HG03442 (cell line): ENCODE measurements around the gene RNASEH2B.

Experiments used
- ATAC-seq: cut with Tn5 transposase; IDR thresholded peaks from one replicate; pipeline ENCODE4 v1.9.1; 2021; ENCODE audit warnings: mild to moderate bottlenecking, moderate library complexity; ENCODE audit not compliant: unreplicated experiment

Gene RNASEH2B

GRCh38 chr13:50905256-50905655 is 4.3 kb upstream of the RNASEH2B start:
- ATAC-seq = no peak

- no peak for ATAC-seq
Measured at GRCh38 chr13:50907781-50908180, 1.8 kb upstream of the RNASEH2B start.

- no peak for ATAC-seq
Measured at GRCh38 chr13:50908371-50908770, 1.2 kb upstream of the RNASEH2B start.

GRCh38 chr13:50910485-50910805 is 854 bp downstream of the RNASEH2B start:
- ATAC-seq = no peak

DNA sequence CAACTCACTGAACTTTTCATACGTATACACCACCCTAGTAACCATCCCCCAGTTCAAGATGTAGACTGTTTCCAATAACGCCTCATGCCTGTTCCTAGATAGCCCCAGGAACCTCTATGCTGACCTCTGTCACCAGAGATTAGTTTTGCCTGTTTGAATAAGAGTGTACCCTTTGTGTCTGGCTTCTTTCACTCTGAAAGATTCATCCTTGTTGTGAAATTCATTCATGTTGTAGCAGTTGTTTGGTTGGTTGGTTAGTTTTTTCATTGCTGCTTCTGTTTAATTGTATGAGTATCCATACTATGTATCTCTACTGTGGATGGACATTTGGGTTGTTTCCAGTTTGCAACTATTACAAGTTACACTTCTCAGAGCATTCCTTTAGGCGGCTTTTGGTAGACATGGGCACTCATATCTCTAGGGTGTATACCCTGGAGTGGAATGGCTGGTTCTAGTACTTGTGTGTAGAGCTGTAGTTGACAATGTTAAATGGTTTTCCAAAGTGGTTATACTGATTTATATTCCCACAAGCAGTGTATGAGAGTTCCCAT is 1.6 kb downstream of the RNASEH2B start:
- no peak for ATAC-seq

DNA sequence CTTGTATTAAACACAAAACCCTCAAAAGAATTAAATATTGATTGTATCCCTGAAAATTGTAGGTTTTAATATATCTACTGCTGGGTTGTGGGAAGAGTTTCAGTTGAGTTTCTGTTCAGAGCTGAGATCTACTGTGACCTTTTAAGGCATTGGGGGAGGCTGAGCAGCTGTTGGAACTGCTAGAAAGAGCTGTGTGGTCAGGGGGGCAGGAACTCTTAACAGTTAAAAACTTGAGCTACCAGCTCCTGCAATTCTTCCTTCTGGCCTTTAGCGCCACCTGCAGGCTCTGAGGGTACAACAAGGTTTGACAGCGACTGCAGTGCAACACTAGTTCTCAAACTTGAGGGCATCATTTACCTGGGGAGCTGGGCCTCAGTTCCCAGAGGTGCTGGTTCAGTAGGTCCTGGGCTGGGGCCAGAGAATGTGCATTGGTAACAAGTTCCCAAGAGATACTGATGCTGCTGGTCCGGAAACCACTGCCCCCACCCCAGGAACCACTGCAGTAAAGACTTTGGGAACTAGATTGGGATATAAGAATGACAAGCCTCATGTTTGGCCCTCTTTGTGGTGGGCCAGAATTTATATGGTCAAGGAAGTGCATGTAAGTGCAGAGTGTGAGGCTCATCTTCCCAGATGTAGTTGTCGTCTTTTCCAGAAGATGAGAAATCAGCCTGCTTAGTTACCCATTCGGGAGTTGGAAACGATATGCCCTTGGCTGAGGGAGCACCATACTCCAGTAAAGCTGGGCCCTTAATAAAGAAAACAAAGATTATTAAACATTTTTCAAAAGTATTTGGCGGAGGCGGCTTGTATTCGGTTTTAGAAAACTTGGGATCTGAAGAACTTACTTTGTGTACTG is 2.6 kb downstream of the RNASEH2B start:
- ATAC-seq = peak; percentile 48

- no peak for ATAC-seq
Measured at GRCh38 chr13:50912851-50913250, 3.3 kb downstream of the RNASEH2B start.

GRCh38 chr13:50914176-50914700 is 4.6 kb downstream of the RNASEH2B start:
- ATAC-seq = no peak

DNA sequence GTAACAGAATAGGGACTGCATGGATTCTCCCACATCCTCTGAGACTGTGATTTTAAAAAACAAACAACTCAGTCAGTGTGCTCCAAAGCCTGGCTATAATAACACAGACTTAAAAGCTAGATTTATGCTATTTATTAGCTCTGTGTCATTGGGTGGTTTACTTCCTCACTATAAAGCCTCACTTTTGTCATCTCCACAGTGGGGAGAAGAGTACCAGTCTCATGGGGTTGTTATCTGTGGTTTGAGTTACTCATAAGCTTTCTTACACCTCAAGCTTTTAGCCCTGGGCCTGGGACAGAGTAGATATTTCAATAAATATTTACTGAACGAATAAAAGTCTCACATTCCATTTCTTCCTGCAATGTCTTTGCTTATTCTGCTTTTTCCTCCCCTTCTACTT is 5.3 kb downstream of the RNASEH2B start:
- ATAC-seq = peak; percentile 40

DNA sequence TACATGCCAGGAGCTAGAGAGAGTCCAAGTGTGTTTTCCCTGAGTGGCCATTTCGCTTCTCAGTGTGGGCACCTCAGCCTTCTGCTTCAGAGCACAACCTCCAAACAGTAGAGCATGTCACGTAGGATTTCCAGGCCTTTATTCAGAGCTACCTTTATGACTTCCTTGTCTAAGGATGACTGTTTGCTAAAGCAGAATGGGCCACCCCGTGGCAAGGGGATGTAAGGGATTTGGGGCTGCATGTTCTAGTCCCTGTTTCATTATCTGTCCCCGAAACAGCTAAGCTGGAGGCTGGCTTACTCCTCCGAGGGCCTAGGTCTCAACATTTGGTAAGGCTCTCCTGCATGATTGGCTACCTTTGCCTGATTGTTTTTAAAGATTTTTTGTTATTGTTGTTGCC is 6.0 kb downstream of the RNASEH2B start:
- ATAC-seq = peak; percentile 27

DNA sequence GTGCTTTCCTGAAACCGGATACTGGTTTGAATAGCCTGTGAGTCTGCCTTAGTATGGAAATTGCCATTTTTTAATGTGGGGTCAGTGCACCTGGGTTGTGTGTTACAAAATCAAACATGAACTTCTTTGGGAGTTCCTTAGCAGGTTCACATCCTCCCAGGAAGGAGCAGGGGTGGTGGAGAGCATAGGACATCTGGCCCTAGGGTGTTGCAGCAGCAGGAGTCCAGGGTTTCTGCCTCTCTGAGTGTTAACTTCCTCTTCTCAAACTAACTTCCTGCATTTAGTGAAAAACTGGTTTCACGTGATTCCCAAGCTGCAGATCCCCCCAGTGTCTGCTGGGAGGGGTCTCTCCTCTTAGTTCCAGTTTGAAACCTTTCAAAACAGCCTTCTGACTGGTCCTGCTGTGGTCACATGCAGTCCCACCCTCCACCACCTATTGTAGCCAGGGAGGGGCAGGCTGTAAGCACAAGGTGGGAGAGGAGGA is 7.2 kb downstream of the RNASEH2B start:
- ATAC-seq = no peak

DNA sequence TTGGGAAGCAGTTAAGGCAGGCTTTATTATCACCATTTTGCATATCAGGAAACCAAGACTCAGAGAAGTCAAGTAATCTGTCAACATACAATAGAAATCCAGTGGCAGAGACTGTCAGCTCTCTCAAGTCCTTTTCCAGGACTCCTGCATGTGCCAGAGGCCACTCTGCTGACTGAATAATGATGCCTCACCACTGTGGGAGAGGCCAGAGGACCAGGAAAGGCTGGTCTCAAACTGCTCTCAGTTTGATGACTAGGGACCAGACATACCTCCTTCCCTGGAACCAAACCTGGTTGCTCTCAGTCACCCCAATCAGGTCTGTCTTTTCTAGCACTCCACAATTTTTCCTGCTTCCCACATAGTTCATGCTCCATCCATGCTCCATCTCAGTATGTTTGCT is 8.0 kb downstream of the RNASEH2B start:
- no peak for ATAC-seq

- no peak for ATAC-seq
Measured at GRCh38 chr13:50918567-50918966, 9.0 kb downstream of the RNASEH2B start.

DNA sequence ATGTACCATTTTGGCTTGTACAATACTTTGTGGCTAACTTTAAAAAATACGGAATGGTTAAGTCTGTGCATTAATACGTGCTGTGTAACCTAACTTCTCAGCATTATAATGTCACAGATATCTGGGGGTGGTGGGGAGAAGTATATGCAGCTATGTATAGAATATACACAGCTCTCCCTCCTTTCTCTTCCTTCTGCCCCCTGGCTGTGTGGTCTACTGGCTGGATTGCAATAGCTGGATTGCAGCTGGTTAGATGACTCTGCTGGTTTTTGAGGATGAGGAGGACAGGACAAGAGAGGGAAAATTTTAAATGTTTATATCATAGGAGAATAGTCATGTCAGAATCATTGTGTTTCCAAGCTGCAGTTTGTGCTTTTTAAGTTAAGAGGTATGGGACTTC is 9.7 kb downstream of the RNASEH2B start:
- ATAC-seq = no peak

DNA sequence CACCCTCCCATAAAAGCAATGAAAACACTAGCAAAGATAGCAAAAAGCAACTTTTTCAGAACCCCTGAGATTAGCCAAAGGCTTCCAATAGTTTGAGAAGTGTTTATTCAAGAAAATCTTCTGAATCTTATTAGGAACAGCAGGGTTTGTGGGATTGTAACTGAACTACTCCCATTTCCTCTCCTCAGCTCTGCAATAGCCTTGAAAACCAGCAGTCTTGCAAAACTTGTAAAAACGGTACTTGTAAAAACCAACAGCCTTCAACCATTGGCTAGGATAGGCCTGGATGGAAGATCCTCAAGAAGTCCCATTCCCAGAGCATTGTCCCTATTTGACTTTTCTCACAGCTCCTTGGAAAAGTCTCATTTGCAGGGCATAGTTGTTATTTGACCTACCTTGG is 12.1 kb downstream of the RNASEH2B start:
- ATAC-seq = no peak

GRCh38 chr13:50923272-50923671 is 13.7 kb downstream of the RNASEH2B start:
- ATAC-seq = no peak

DNA sequence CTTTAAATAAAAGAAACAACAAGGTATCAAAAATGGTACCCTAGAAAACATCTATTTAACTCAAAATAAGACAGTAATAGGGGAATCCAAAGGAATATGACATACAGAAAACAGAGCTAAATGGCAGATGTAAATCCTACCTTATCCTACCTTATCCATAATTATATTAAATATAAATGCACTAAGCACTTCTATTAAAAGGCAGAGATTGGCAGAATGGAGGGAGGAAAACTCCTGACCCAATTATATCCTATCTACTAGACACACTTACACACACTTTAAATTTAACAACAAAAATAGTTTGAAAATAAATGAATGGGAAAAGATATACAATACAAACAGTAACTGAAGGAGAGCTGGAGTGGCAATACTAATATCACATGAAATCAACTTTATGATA is 14.4 kb downstream of the RNASEH2B start:
- no peak for ATAC-seq

- no peak for ATAC-seq
Measured at GRCh38 chr13:50927701-50928100, 18.1 kb downstream of the RNASEH2B start.

- ATAC-seq = no peak
Measured at GRCh38 chr13:50928102-50928501, 18.5 kb downstream of the RNASEH2B start.

DNA sequence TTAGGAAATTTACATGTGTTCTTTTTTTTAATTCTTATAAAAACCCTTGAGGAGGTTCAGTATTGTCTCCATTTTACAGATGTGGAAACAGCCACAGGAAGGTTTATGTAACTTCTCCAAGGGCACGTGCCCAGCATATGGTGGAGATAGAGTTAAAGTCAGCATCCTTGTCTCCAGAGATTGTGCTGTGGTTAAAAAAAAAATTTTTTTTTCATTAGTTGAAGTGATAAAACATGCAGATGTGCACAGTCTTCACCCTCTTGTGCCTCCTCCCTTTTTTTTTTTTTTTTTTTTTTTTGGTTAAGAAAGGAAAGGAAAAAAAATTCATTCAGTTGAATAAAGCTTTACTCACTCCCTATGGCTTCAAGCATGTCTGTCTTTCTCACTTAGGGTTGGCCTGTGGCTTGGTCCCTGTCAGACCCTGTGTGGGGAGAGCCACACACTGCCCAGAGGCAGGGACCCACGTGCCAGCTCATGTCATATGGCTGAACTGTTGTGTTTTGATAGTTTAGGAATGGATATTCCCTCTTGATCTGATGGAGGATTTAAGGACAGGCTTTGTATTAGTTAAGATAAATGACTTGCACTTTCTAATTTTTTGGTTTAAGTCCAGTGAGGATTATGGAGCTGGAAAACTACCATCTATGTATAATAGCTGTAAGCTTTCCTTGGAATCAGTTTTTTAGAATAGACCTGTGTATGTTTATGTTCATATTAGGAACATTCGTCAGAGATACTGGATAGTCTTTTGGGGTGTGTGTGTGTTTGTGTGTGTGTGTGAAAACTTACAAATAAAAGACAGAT is 19.3 kb downstream of the RNASEH2B start:
- ATAC-seq = no peak

DNA sequence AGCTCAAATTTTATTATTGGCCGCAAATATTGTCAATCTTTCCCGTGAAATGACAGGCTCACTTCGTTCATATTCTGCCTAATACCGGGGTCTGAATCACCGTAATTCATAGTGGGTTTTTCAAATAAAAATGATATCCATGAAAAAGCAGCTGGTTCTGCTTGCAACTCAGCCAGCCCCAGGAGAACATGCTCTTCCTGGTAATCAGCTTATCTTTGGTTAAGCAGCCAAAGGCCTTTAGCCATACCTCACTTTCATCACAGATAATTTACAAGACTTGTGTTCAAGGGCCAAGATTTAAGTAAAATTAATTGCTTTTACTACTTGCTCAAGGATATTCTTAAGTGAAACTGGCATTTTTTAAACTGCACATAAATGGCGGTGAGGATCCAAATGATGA is 22.5 kb downstream of the RNASEH2B start:
- ATAC-seq = no peak
